Sigmoid colon (tissue), 7 donors: ENCODE data around the gene CAMKK1. TPM values are rescaled to one million over a fixed set of nuclear protein-coding genes. Genes with fewer than 3 reads are reported as not detected.

Experiments used
- DNase-seq: peaks from one replicate; pipeline ENCODE4 v3.0.0-alpha.2; 2019
- H3K27ac ChIP-seq, 4 donors: fragments of 200-600 bp; sonication (generic); one replicate each; pipeline ENCODE4 v1.5.1; 2016 to 2019; ENCODE audit warnings: mild to moderate bottlenecking in 1 of 4
- H3K27me3 ChIP-seq, 3 donors: fragments of 200-600 bp; sonication (generic); one replicate each; pipeline ENCODE4 v1.5.1; 2019; ENCODE audit warnings: mild to moderate bottlenecking in 1 of 3
- H3K36me3 ChIP-seq, 4 donors: fragments of 200-600 bp; sonication (generic); one replicate each; pipeline ENCODE4 v1.5.1; 2016 to 2019
- H3K4me1 ChIP-seq, 4 donors: fragments of 200-600 bp; sonication (generic); one replicate each; pipeline ENCODE4 v1.5.1; 2017 to 2019
- H3K4me3 ChIP-seq, 4 donors: fragments of 200-600 bp; sonication (generic); one replicate each; pipeline ENCODE4 v1.5.1; 2017 to 2019; ENCODE audit warnings: mild to moderate bottlenecking in 2 of 4, moderate library complexity in 1 of 4
- H3K9me3 ChIP-seq, 4 donors: fragments of 200-600 bp in 3 of 4; sonication (generic) in 3 of 4; one replicate each; pipeline versions ENCODE4 v1.5.1 to v1.6.1; 2013 to 2019
- EP300 ChIP-seq, 4 donors: sonication (generic); formaldehyde crosslinking; IDR thresholded peaks; one replicate each; pipeline ENCODE4 v1.6.1; 2017; ENCODE audit warnings: antibody characterized with exemption in 4 of 4
- POLR2A ChIP-seq, 2 donors: fragments of 450-650 bp; IDR thresholded peaks; one replicate each; pipeline ENCODE4 v1.6.1; 2016; ENCODE audit warnings: antibody characterized with exemption in 2 of 2, mild to moderate bottlenecking in 2 of 2, moderate library complexity in 2 of 2
- POLR2AphosphoS5 ChIP-seq, 4 donors: sonication (generic); formaldehyde crosslinking; IDR thresholded peaks; one replicate each; pipeline ENCODE4 v1.6.1; 2017; ENCODE audit warnings: antibody characterized with exemption in 4 of 4
- WGBS, 2 donors: extraction: QIAGEN DNeasy Blood & Tissue Kit; methylation state at CpG; one replicate each; pipeline ENCODE4 v1.1.7; 2013; 5-methylcytosine and 5-hydroxymethylcytosine counted together
- intact Hi-C: fragments of 100-400 bp; cut with DNase I; formaldehyde crosslinking; loops from one replicate; pipeline ENCODE4 v1.15.1; 2023
- polyA plus RNA-seq, 3 donors: library from polyadenylated mRNA; stranded (reverse); fragments of 200-250 nt; gene quantifications; one replicate each; pipeline ENCODE4 v1.2.3, GENCODE V29; 2013
- total RNA-seq, 4 donors: library from RNA; depleted of rRNA; stranded (reverse); fragments of >200 nt; gene quantifications; one replicate each; pipeline ENCODE4 v1.1.0, GENCODE V29; 2016
- TF ChIP-seq, protein P1 (sequence below), 4 experiments: fragments of 450-650 bp in 3 of 4; fragments of 200-600 bp in 1 of 4; IDR thresholded peaks; one replicate each; pipeline ENCODE4 v1.5.1; 2016 to 2019; ENCODE audit warnings: antibody characterized with exemption in 4 of 4, mild to moderate bottlenecking in 3 of 4, moderate library complexity in 2 of 4
- donor health status: healthy with polysubstance abuse.
- donor health status: Bipolar disorder and iron deficiency.
- donor health status: healthy.

The CAMKK1 gene
- total and polyA plus RNA-seq, 7 donors, result 0.92 to 12.8 (median 6.3) TPM

DNA sequence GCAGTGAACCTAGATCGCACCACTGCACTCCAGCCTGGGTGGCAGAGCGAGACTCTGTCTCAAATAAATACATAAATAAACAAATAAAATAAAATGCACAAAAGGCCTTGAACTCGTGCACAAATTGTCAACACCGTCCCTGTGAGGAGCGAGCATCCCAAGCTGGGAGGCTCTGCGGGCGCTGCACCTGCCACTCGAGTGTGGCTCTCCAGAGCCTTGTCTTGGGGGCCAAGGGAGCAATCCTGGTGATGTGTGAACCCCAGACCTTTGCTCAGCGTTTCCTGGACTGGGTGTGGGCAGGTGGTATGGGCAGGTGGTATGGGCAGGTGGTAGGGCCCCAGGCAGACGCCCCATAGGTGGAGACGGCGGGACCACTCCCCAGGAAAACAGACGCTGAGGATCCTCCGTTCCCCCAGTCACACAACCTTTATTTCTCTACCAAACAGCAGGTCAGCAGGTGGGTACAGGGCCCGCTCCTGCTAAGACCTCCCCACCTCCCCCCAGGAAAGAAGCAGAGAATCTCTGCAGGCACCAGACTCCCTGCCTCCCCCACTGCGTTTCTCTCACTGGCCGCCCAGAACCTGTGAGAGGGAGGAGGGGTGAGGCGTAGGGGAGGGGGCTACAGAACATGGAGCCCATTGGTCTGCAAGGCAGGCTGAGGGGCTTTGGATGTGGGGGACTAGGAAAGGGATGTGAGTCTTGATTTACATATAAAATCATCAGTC, 30.8 kb upstream of the CAMKK1 start:
- no peak for DNase-seq
- intact Hi-C loops, result no loop called here
- no peaks in the 10 kb centered on the region for H3K9me3 ChIP-seq
- H3K4me1 ChIP-seq, result peaks cover 0 to 9% (median 3%) of the 10 kb centered on the region in 4 donors
- H3K27me3 ChIP-seq, result no peaks in the 10 kb centered on the region
- no peak overlapping the region for H3K4me3 ChIP-seq
- peak overlapping the region in 1 of 4 donors; percentile 8 for H3K27ac ChIP-seq
- WGBS, 2 donors, result 80 to 86% methylated on average over 18 of the region's 18 CpGs
- no peaks in the 10 kb centered on the region for H3K36me3 ChIP-seq
- TF ChIP-seq, protein P1, sequence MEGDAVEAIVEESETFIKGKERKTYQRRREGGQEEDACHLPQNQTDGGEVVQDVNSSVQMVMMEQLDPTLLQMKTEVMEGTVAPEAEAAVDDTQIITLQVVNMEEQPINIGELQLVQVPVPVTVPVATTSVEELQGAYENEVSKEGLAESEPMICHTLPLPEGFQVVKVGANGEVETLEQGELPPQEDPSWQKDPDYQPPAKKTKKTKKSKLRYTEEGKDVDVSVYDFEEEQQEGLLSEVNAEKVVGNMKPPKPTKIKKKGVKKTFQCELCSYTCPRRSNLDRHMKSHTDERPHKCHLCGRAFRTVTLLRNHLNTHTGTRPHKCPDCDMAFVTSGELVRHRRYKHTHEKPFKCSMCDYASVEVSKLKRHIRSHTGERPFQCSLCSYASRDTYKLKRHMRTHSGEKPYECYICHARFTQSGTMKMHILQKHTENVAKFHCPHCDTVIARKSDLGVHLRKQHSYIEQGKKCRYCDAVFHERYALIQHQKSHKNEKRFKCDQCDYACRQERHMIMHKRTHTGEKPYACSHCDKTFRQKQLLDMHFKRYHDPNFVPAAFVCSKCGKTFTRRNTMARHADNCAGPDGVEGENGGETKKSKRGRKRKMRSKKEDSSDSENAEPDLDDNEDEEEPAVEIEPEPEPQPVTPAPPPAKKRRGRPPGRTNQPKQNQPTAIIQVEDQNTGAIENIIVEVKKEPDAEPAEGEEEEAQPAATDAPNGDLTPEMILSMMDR (IDR thresholded peaks at IDR 0.05), result no peak
- TF ChIP-seq POLR2A (IDR thresholded peaks at IDR 0.05) (no peak), EP300 (IDR thresholded peaks at IDR 0.05) (no peak), POLR2AphosphoS5 (IDR thresholded peaks at IDR 0.05) (no peak)

DNA sequence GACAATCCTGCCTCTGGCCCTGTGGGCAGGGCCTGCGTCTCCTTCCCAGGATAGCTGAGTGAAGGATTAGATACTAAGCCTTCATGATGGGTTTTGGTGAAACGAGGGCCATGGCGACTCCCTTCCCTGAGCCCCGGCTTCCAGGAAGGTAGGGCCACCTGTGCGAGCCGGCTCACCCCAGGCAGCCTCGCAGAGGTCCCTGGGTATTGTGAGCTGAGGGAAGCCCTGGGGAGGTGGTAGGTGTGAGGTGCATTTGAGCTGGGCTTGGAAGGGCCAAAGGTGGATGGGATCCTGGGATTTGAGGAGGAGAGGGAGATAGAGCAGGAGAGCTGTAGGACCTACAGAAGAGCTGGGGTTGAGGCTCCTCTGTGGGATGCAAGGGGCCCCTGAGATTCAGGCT, 29.9 kb upstream of the CAMKK1 start:
- no peak for TF ChIP-seq EP300 (IDR thresholded peaks at IDR 0.05)
- Histone ChIP-seq H3K4me3 (no peak overlapping the region), H3K4me1 (peaks cover 0 to 10% (median 3%) of the 10 kb centered on the region in 4 donors), H3K9me3 (no peaks in the 10 kb centered on the region), H3K27ac (no peak overlapping the region), H3K27me3 (no peaks in the 10 kb centered on the region), H3K36me3 (no peaks in the 10 kb centered on the region)
- intact Hi-C loops, result no loop called here
- no peak for DNase-seq
- 67 to 87% methylated on average over 7 of the region's 7 CpGs for WGBS, 2 donors

DNA sequence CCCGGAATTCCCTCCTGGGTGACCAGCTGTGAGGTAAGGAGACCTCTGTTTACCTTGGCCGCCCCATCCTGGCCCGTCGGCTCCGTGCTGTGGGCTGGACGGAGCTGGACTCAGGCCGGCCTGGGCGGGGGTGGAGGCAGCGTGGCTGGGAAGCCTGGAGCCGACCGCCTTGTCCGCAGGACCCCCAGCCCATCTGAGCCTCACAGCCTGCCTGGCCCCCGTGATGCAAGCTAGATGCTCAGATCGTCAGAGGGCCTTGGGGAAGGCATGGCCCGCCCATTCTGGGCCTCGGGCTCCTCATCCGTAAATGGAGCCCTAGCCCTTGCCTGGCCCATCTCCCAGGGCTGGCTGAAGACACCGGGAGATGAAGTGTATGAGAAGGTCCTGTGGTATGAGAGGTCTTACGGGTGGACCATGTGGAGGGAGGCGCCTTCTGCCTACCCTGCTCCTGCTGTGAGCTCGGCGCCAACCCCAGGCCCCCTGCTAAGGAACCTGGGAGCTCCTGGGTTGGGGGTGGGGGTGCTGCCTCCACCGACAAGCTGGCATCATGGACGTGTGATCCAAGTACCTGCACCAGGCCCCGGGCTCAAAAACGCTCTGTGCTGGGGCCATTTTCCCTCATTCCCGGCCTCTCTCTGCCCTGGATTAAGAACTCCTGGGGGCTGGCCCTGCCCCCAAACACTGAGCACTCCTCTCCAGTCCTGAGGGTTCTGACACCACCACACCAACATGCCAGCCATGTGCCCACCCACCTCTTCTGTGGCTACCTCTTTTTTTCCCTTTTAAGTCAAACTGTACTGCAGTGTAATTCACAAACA, 28.9 kb upstream of the CAMKK1 start:
- no peak for DNase-seq
- WGBS, 2 donors, result 81 to 90% methylated on average over 27 of the region's 27 CpGs
- no peaks in the 10 kb centered on the region for H3K36me3 ChIP-seq
- no peaks in the 10 kb centered on the region for H3K27me3 ChIP-seq
- intact Hi-C loops, result no loop called here
- no peaks in the 10 kb centered on the region for H3K9me3 ChIP-seq
- peak overlapping the region in 3 of 4 donors; percentile 37 to 62 (median 54) for H3K27ac ChIP-seq
- peaks cover 0 to 21% (median 3%) of the 10 kb centered on the region in 4 donors for H3K4me1 ChIP-seq
- TF ChIP-seq POLR2AphosphoS5 (IDR thresholded peaks at IDR 0.05), result peak in 1 of 4 donors; percentile 9
- TF ChIP-seq EP300 (IDR thresholded peaks at IDR 0.05), result no peak
- TF ChIP-seq POLR2A (IDR thresholded peaks at IDR 0.05), result no peak
- TF ChIP-seq, protein P1 (IDR thresholded peaks at IDR 0.05), result no peak
- no peak overlapping the region for H3K4me3 ChIP-seq

DNA sequence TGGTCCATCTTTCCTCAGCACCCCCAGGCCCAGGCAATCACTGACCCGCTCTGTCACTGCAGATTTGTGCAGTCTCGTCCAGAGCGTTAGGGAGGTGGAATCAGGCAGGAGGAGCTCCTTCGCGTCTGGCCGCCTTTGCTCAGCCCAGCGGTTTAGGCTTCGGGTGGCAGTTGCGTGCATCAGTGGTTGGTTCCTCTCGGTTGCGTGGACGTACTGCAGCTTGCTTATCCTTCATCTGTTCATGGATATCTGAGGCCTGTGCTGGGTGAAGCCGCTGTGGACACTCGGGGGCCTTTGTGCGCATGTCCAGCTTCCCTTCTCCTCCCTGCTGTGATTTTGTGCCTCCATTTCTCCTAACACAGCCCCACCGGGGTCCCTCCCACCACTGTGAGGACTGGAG, 28.2 kb upstream of the CAMKK1 start:
- H3K4me3 ChIP-seq, result no peak overlapping the region
- no peaks in the 10 kb centered on the region for H3K36me3 ChIP-seq
- DNase-seq, result no peak
- peak overlapping the region in 3 of 4 donors; percentile 37 to 62 (median 54) for H3K27ac ChIP-seq
- WGBS, 2 donors, result 83 to 91% methylated on average over 16 of the region's 16 CpGs
- TF ChIP-seq EP300 (IDR thresholded peaks at IDR 0.05) (no peak), POLR2A (IDR thresholded peaks at IDR 0.05) (no peak), POLR2AphosphoS5 (IDR thresholded peaks at IDR 0.05) (no peak)
- TF ChIP-seq, protein P1 (IDR thresholded peaks at IDR 0.05), result no peak
- H3K9me3 ChIP-seq, result no peaks in the 10 kb centered on the region
- H3K27me3 ChIP-seq, result no peaks in the 10 kb centered on the region
- peaks cover 0 to 22% (median 3%) of the 10 kb centered on the region in 4 donors for H3K4me1 ChIP-seq
- intact Hi-C loops, result no loop called here

DNA sequence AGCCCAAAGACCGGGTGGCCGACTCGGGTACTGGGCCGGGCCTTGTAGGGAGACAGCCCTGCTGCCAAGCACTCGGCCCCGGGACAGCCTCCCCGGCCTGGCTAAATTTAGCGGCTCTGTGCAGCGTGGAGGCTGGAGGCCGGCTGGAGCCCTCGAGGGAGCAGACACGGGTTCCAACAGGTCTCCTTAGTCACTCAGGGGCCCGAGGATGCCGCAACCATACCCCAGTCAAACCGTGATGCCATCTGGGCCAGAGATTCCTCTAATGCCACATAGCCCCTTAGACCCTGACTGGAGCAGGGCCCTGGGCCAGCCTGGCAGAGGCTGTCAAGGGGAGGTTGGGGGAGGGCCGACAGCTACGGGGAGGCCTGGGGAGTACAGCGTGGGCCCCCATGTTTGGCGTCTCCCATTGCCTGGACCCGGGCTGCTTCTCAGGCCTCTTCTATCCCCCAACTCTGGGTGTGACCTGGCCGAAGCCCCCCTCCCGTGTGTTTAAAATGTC, 26.3 kb upstream of the CAMKK1 start:
- no peak for TF ChIP-seq POLR2AphosphoS5 (IDR thresholded peaks at IDR 0.05)
- TF ChIP-seq, protein P1 (IDR thresholded peaks at IDR 0.05), result no peak
- TF ChIP-seq POLR2A (IDR thresholded peaks at IDR 0.05), result no peak
- TF ChIP-seq EP300 (IDR thresholded peaks at IDR 0.05), result no peak
- no peaks in the 10 kb centered on the region for H3K36me3 ChIP-seq
- no peaks in the 10 kb centered on the region for H3K27me3 ChIP-seq
- DNase-seq, result peak; percentile 77
- WGBS, 2 donors, result 89 to 90% methylated on average over 22 of the region's 22 CpGs
- H3K9me3 ChIP-seq, result no peaks in the 10 kb centered on the region
- intact Hi-C loops, result loop anchor here (10.0 kb wide), 1 partner anchor 184 kb away; no protein-coding TSS in a partner anchor
- peaks cover 0 to 22% (median 5%) of the 10 kb centered on the region in 4 donors for H3K4me1 ChIP-seq
- H3K4me3 ChIP-seq, result no peak overlapping the region
- peak overlapping the region; percentile 67 to 75 (median 72) for H3K27ac ChIP-seq
